HepG2 (cell line): ENCODE results near the gene UVSSA. TPM values are rescaled to one million over a fixed set of nuclear protein-coding genes. Genes with fewer than 3 reads are reported as not detected.
A peak's percentile ranks its signal among the peaks of the same experiment; 100 is the strongest.

ENCODE experiments used
- CAMTA2 ChIP-seq: sonication (generic); formaldehyde crosslinking; IDR thresholded peaks from 2 replicates; pipeline ENCODE4 v1.4.0; 2020; ENCODE audit warnings: mild to moderate bottlenecking, missing genetic modification reagents, borderline replicate concordance
- CHD4 ChIP-seq: fragments of 200-600 bp; sonication (generic); IDR thresholded peaks from 2 replicates; pipeline ENCODE4 v1.7.0; 2017; ENCODE audit warnings: mild to moderate bottlenecking, low read length, borderline replicate concordance
- ETV5 ChIP-seq: IDR thresholded peaks from 2 replicates; pipeline ENCODE4 v1.6.1; 2018; ENCODE audit warnings: missing biosample characterization, missing genetic modification reagents, inconsistent platforms, borderline replicate concordance
- FOXK1 ChIP-seq: sonication (generic); formaldehyde crosslinking; IDR thresholded peaks from 2 replicates; pipeline ENCODE4 v1.4.0; 2020; ENCODE audit warnings: low read depth, missing genetic modification reagents, borderline replicate concordance
- GMEB2 ChIP-seq: IDR thresholded peaks from 2 replicates; pipeline ENCODE4 v1.6.1; 2016; ENCODE audit warnings: missing biosample characterization, missing genetic modification reagents, low read depth
- KAT7 ChIP-seq: IDR thresholded peaks from 2 replicates; pipeline ENCODE4 v1.6.1; 2018; ENCODE audit warnings: borderline replicate concordance, missing compliant biosample characterization
- MZF1 ChIP-seq: sonication (generic); formaldehyde crosslinking; IDR thresholded peaks from 2 replicates; pipeline ENCODE4 v1.8.1; 2023; ENCODE audit warnings: mild to moderate bottlenecking, missing genetic modification reagents, borderline replicate concordance
- ZBTB3 ChIP-seq: sonication (generic); formaldehyde crosslinking; IDR thresholded peaks from 2 replicates; pipeline ENCODE4 v1.4.0; 2020; ENCODE audit warnings: low read depth, mild to moderate bottlenecking, moderate library complexity, missing genetic modification reagents, borderline replicate concordance
- ZBTB49 ChIP-seq: sonication (generic); formaldehyde crosslinking; IDR thresholded peaks from 2 replicates; pipeline ENCODE4 v1.4.0; 2020; ENCODE audit warnings: missing genetic modification reagents, borderline replicate concordance
- ZNF281 ChIP-seq: sonication (generic); formaldehyde crosslinking; IDR thresholded peaks from 2 replicates; pipeline ENCODE4 v1.4.0; 2020; ENCODE audit warnings: missing genetic modification reagents, borderline replicate concordance
- ZNF326 ChIP-seq: sonication (generic); formaldehyde crosslinking; IDR thresholded peaks from 2 replicates; pipeline ENCODE4 v1.4.0; 2020; ENCODE audit warnings: missing genetic modification reagents, borderline replicate concordance
- ZNF83 ChIP-seq: sonication (generic); formaldehyde crosslinking; IDR thresholded peaks from 2 replicates; pipeline ENCODE4 v1.4.0; 2020; ENCODE audit warnings: missing genetic modification reagents, mild to moderate bottlenecking, borderline replicate concordance
- polyA plus RNA-seq, 8 experiments: library from polyadenylated mRNA; depleted of rRNA in 3 of 8; stranded (reverse) in 7 of 8; unstranded in 1 of 8; fragments of >200 nt; fragmentation: Illumina TruSeq in 4 of 8; extraction: Trizol in 4 of 8; gene quantifications; 2 replicates each; pipeline versions ENCODE4 v1.2.1 to v1.2.3, GENCODE V29; 2011 to 2016; ENCODE audit warnings: low read depth in 4 of 8, missing spikeins in 1 of 8, mixed read lengths in 1 of 8; ENCODE audit not compliant: insufficient read depth in 1 of 8
- total RNA-seq, 5 experiments: library from RNA; depleted of rRNA; stranded (reverse); fragments of >200 nt; fragmentation: Illumina TruSeq; extraction: Trizol; gene quantifications; 2 replicates each; pipeline ENCODE4 v1.2.3, GENCODE V29; 2016; ENCODE audit warnings: low read depth in 1 of 5
- TF ChIP-seq, protein P1 (sequence below): IDR thresholded peaks from 2 replicates; pipeline ENCODE4 v1.6.1; 2016; ENCODE audit warnings: low read depth, control low read depth
- TF ChIP-seq, protein P2 (sequence below): sonication (generic); formaldehyde crosslinking; IDR thresholded peaks from 2 replicates; pipeline ENCODE4 v1.4.0; 2020; ENCODE audit warnings: mild to moderate bottlenecking, missing genetic modification reagents

UVSSA gene
- total and polyA plus RNA-seq, 2 of the 13 experiments (the other 11 are each of a cell fraction or from before 2014, with no cell fraction given), result 4.6 to 8.4 TPM

DNA sequence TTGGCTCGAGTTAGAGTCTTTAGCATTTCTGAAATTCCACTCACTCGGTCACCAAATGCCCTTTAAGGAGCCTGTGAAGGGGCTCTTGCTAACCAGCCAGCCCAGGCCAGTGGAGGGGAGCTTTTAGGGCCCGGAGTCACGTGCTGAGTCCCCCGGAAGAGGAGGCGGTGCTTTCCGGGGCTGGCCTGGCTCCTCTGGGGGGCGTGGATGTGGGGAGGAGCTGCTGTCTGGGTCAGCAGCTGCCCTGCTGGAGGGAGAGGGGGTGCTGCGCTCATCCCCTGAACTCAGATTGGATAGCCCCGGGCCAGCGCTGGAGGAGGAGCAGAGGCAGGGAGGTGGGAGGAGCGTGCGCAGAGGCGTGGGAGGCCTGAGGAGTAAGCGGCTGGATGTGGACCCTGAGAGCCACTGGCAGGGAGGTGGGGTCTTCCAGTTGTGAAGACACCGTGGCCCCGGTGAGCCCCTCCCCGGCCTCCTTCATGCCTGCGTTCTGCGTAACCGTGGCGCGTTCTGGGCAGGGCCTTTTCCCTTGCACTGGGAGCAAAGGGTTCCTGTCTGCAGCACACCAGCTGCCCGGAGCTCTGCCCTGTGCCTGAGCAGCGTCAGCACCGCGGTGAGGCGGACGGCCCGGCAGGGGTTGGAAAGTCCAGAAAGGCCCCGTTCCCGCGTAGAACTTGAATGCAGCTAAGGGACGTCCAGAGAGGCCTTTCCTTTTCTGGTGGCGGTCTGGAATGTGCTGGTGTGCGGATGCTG is 37.6 kb upstream of the UVSSA start (continued):
- TF ChIP-seq, protein P1, sequence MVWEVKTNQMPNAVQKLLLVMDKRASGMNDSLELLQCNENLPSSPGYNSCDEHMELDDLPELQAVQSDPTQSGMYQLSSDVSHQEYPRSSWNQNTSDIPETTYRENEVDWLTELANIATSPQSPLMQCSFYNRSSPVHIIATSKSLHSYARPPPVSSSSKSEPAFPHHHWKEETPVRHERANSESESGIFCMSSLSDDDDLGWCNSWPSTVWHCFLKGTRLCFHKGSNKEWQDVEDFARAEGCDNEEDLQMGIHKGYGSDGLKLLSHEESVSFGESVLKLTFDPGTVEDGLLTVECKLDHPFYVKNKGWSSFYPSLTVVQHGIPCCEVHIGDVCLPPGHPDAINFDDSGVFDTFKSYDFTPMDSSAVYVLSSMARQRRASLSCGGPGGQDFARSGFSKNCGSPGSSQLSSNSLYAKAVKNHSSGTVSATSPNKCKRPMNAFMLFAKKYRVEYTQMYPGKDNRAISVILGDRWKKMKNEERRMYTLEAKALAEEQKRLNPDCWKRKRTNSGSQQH (CRISPR knock-in tag), result no peak
- TF ChIP-seq ZNF326 (CRISPR knock-in tag), result 0 out of 2 replicates have a peak, but pooled peaks have one; percentile 45
- TF ChIP-seq ZNF83 (CRISPR knock-in tag), result no peak
- TF ChIP-seq CAMTA2 (CRISPR knock-in tag), result 0 out of 2 replicates have a peak, but pooled peaks have one; percentile 79
- no peak; the same call in 1 of the 2 replicates for TF ChIP-seq ZNF281 (CRISPR knock-in tag)
- no peak for TF ChIP-seq KAT7 (CRISPR knock-in tag)
- no peak for TF ChIP-seq CHD4
- no peak for TF ChIP-seq ZBTB3 (CRISPR knock-in tag)
- TF ChIP-seq MZF1 (CRISPR knock-in tag), result no peak
- TF ChIP-seq, protein P2, sequence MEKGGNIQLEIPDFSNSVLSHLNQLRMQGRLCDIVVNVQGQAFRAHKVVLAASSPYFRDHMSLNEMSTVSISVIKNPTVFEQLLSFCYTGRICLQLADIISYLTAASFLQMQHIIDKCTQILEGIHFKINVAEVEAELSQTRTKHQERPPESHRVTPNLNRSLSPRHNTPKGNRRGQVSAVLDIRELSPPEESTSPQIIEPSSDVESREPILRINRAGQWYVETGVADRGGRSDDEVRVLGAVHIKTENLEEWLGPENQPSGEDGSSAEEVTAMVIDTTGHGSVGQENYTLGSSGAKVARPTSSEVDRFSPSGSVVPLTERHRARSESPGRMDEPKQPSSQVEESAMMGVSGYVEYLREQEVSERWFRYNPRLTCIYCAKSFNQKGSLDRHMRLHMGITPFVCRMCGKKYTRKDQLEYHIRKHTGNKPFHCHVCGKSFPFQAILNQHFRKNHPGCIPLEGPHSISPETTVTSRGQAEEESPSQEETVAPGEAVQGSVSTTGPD (CRISPR knock-in tag), result no peak
- no peak for TF ChIP-seq GMEB2 (CRISPR knock-in tag)
- no peak for TF ChIP-seq ZBTB49 (CRISPR knock-in tag)
- TF ChIP-seq FOXK1 (CRISPR knock-in tag), result 0 out of 2 replicates have a peak, but pooled peaks have one; percentile 11
- peak; percentile 82 for TF ChIP-seq ETV5 (CRISPR knock-in tag)
